ENCODE data around the gene NOL6. TPM values are rescaled to one million over a fixed set of nuclear protein-coding genes. Genes with fewer than 3 reads are reported as not detected.

The NOL6 gene
- total and polyA plus RNA-seq, 2 of the 13 experiments (the other 11 are each of a cell fraction or from before 2014, with no cell fraction given), result 17.0 to 30.2 TPM

DNA sequence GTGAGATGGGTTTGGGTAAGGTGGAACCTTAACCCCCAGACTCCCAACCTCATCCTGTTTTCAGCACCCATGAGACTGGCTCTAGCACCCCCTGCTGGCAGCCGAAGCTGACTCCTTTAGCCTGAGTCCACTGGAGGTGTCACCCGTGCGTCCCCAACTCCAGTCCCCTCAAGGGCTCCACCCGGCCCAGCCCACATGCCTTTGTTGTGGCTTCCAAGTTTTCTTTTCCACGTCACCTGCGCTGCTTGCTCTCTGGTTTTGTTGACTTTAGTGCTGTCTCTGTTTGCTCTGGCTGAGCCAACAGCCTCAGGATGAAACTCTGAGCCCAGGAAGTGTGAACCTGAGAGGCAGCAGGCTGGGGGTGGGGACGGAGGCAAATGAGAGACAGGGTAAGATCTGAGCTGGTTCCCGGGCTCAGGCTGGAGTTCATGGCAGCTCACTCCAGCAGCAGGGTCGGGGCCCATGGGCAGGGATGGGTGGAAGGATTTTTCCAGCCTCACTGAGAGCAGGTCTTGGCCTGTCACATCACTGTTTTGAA, 58.2 kb downstream of the NOL6 start (continued):
- TF ChIP-seq ZNF280B (CRISPR knock-in tag; IDR thresholded peaks at IDR 0.05; ENCODE audit: borderline replicate concordance) (peak; percentile 85), SOX6 (IDR thresholded peaks at IDR 0.05) (no peak), SOX6 (CRISPR knock-in tag; IDR thresholded peaks at IDR 0.05) (peak; percentile 100), NFIB (CRISPR knock-in tag; IDR thresholded peaks at IDR 0.05; ENCODE audit: borderline replicate concordance) (no peak), ZNF564 (CRISPR knock-in tag; IDR thresholded peaks at IDR 0.05) (peak; percentile 91; the same call in 1 of the 2 replicates), PHF21A (CRISPR knock-in tag; IDR thresholded peaks at IDR 0.05) (peak; percentile 98), GFI1 (CRISPR knock-in tag; IDR thresholded peaks at IDR 0.05; ENCODE audit: borderline replicate concordance) (peak; percentile 99), MBD4 (IDR thresholded peaks at IDR 0.05; ENCODE audit: borderline replicate concordance, low read length) (no peak), ARNT2 (CRISPR knock-in tag; IDR thresholded peaks at IDR 0.05; ENCODE audit: low read depth) (peak; percentile 84), MAFF (IDR thresholded peaks at IDR 0.05; ENCODE audit: low read depth, low read length) (no peak), ZNF792 (CRISPR knock-in tag; IDR thresholded peaks at IDR 0.05) (peak; percentile 87), ZNF670 (CRISPR knock-in tag; IDR thresholded peaks at IDR 0.05; ENCODE audit: borderline replicate concordance) (peak; percentile 98), PTBP1 (IDR thresholded peaks at IDR 0.05; ENCODE audit: low read depth, low read length, poor library complexity, severe bottlenecking) (no peak), ZNF780A (CRISPR knock-in tag; IDR thresholded peaks at IDR 0.05) (peak; percentile 92), STAT5B (CRISPR knock-in tag; IDR thresholded peaks at IDR 0.05) (peak; percentile 86; the same call in 1 of the 2 replicates), ZNF264 (CRISPR knock-in tag; IDR thresholded peaks at IDR 0.05) (peak; percentile 94), ZBTB25 (CRISPR knock-in tag; IDR thresholded peaks at IDR 0.05) (peak; percentile 85), TCF7L2 (IDR thresholded peaks at IDR 0.05; ENCODE audit: low read depth, low read length) (peak; percentile 91), ZFP37 (CRISPR knock-in tag; IDR thresholded peaks at IDR 0.05; ENCODE audit: borderline replicate concordance) (peak; percentile 90), ZEB1 (IDR thresholded peaks at IDR 0.05; ENCODE audit: insufficient replicate concordance, low read depth) (peak; percentile 89), KDM1A (CRISPR knock-in tag; IDR thresholded peaks at IDR 0.05) (peak; percentile 86), ZNF143 (CRISPR knock-in tag; IDR thresholded peaks at IDR 0.05) (0 out of 2 replicates have a peak, but pooled peaks have one; percentile 43)
- TF ChIP-seq, protein P1, sequence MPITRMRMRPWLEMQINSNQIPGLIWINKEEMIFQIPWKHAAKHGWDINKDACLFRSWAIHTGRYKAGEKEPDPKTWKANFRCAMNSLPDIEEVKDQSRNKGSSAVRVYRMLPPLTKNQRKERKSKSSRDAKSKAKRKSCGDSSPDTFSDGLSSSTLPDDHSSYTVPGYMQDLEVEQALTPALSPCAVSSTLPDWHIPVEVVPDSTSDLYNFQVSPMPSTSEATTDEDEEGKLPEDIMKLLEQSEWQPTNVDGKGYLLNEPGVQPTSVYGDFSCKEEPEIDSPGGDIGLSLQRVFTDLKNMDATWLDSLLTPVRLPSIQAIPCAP (CRISPR knock-in tag; IDR thresholded peaks at IDR 0.05; ENCODE audit: low read depth), result no peak
- TF ChIP-seq, protein P2, sequence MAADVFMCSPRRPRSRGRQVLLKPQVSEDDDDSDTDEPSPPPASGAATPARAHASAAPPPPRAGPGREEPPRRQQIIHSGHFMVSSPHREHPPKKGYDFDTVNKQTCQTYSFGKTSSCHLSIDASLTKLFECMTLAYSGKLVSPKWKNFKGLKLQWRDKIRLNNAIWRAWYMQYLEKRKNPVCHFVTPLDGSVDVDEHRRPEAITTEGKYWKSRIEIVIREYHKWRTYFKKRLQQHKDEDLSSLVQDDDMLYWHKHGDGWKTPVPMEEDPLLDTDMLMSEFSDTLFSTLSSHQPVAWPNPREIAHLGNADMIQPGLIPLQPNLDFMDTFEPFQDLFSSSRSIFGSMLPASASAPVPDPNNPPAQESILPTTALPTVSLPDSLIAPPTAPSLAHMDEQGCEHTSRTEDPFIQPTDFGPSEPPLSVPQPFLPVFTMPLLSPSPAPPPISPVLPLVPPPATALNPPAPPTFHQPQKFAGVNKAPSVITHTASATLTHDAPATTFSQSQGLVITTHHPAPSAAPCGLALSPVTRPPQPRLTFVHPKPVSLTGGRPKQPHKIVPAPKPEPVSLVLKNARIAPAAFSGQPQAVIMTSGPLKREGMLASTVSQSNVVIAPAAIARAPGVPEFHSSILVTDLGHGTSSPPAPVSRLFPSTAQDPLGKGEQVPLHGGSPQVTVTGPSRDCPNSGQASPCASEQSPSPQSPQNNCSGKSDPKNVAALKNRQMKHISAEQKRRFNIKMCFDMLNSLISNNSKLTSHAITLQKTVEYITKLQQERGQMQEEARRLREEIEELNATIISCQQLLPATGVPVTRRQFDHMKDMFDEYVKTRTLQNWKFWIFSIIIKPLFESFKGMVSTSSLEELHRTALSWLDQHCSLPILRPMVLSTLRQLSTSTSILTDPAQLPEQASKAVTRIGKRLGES (CRISPR knock-in tag; IDR thresholded peaks at IDR 0.05; ENCODE audit: borderline replicate concordance), result no peak

Measured in HepG2 (cell line).